Pancreas (tissue), 10 donors: ENCODE results near the gene FHDC1. TPM values are rescaled to one million over a fixed set of nuclear protein-coding genes. Genes with fewer than 3 reads are reported as not detected.

ENCODE experiments used
- ATAC-seq, 4 donors: fragments of 200-7000 bp; cut with Tn5 transposase; one replicate each; pipeline versions ENCODE4 v1.8.0 to v1.9.1; 2020; ENCODE audit warnings: mild to moderate bottlenecking in 4 of 4, moderate library complexity in 4 of 4
- DNase-seq, 6 donors: peaks; one replicate each; pipeline ENCODE4 v3.0.0-alpha.2; 2020
- FAIRE-seq: peaks from 2 replicates; lab custom pipeline; 2012; peaks lifted over from hg19 to GRCh38; lab: Jason Lieb, UNC
- H3K27ac ChIP-seq, 4 donors: fragments of 200-600 bp; sonication (generic); 1 replicate in 3 of 4; 2 replicates in 1 of 4; pipeline versions ENCODE4 v1.5.0 to v1.8.0; 2020
- H3K27me3 ChIP-seq, 4 donors: fragments of 200-600 bp; one replicate each; pipeline ENCODE4 v1.8.0; 2021
- H3K36me3 ChIP-seq, 3 donors: fragments of 200-600 bp; sonication (generic) in 1 of 3; one replicate each; pipeline versions ENCODE4 v1.5.0 to v1.8.0; 2020 to 2021
- H3K4me1 ChIP-seq, 3 donors: fragments of 200-600 bp; one replicate each; pipeline ENCODE4 v1.8.0; 2021
- H3K4me3 ChIP-seq, 4 donors: fragments of 200-600 bp; sonication (generic) in 2 of 4; one replicate each; pipeline versions ENCODE4 v1.5.0 to v1.8.0; 2020 to 2021
- H3K9me3 ChIP-seq, 4 donors: fragments of 200-600 bp; one replicate each; pipeline ENCODE4 v1.8.0; 2021
- WGBS, 2 donors: extraction: QIAGEN DNeasy Blood & Tissue Kit; methylation state at CpG; one replicate each; pipeline ENCODE4 v1.1.7; 2013; 5-methylcytosine and 5-hydroxymethylcytosine counted together
- intact Hi-C, 3 donors: fragments of 100-400 bp; cut with DNase I; formaldehyde crosslinking; loops; one replicate each; pipeline versions ENCODE4 v1.11.1 to v1.14.2; 2022
- polyA plus RNA-seq, 2 donors: library from polyadenylated mRNA; stranded (reverse); fragments of 200-250 nt; gene quantifications; one replicate each; pipeline ENCODE4 v1.2.3, GENCODE V29; 2013
- total RNA-seq, 6 donors: library from RNA; stranded (reverse); fragmentation: NEBNext Ultra II Directional in 4 of 6; extraction: Animal tissue kit (Norgen Biotek cat#: 25700) in 4 of 6; gene quantifications; one replicate each; pipeline versions ENCODE4 v1.2.1 to v1.2.4, GENCODE V29; 2021 to 2023
- TF ChIP-seq, protein P1 (sequence below), 4 donors: fragments of 200-600 bp; sonication (generic) in 3 of 4; IDR thresholded peaks; one replicate each; pipeline versions ENCODE4 v1.5.0 to v1.8.0; 2021; ENCODE audit warnings: antibody characterized with exemption in 4 of 4
- donor health status: healthy with polysubstance abuse.
- donor health status: DM: no; HTN: no; CAD: no; lungs with moderate emphysema.
- donor health status: DM: no; HTN: no; CAD: no.
- donor health status: control.
- donor health status: control.
- donor health status: Bipolar disorder and iron deficiency.
- donor health status: DM: yes; HTN: yes; CAD: no.
- donor health status: DM: no; HTN: no; CAD: no.
- donor health status: DM: no; HTN: no; CAD: no.
- donor health status: DM: yes; HTN: yes; CAD: no.

FHDC1 gene
- total and polyA plus RNA-seq, 8 donors: 0.68 to 1.5 (median 1.0) TPM

GRCh38 chr4:152944666-152945320 is 8.7 kb downstream of the FHDC1 start:
- FAIRE-seq (no peak), DNase-seq (no peak), ATAC-seq (no peak)
- no peak overlapping the region for H3K4me3 ChIP-seq
- TF ChIP-seq, protein P1, sequence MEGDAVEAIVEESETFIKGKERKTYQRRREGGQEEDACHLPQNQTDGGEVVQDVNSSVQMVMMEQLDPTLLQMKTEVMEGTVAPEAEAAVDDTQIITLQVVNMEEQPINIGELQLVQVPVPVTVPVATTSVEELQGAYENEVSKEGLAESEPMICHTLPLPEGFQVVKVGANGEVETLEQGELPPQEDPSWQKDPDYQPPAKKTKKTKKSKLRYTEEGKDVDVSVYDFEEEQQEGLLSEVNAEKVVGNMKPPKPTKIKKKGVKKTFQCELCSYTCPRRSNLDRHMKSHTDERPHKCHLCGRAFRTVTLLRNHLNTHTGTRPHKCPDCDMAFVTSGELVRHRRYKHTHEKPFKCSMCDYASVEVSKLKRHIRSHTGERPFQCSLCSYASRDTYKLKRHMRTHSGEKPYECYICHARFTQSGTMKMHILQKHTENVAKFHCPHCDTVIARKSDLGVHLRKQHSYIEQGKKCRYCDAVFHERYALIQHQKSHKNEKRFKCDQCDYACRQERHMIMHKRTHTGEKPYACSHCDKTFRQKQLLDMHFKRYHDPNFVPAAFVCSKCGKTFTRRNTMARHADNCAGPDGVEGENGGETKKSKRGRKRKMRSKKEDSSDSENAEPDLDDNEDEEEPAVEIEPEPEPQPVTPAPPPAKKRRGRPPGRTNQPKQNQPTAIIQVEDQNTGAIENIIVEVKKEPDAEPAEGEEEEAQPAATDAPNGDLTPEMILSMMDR (IDR thresholded peaks at IDR 0.05): no peak
- no peaks in the 10 kb centered on the region for H3K9me3 ChIP-seq
- H3K27me3 ChIP-seq: no peaks in the 10 kb centered on the region
- 83 to 86% methylated on average over 4 of the region's 4 CpGs for whole genome bisulfite sequencing, 2 donors
- no peaks in the 10 kb centered on the region for H3K36me3 ChIP-seq
- H3K27ac ChIP-seq: no peak overlapping the region
- H3K4me1 ChIP-seq: no peaks in the 10 kb centered on the region
- intact Hi-C loops: no loop called here

DNA sequence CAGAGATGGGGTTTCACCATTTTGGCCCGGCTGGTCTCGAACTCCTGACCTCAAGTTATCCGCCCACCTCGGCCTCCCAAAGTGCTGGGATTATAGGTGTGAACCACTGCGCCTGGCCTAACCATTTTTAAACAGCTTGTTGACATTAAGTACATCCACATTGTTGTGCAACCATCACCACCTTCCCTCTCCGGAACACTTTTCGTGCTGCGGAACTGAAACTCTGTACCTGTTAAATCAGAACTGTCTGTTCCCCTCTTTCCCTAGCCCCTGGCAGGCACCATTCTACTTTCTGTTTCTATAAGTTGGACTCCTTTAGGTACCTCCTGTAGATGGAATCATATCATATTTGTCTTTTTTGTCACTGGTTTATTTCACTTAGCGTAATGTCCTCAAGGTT is 9.5 kb downstream of the FHDC1 start:
- Histone ChIP-seq H3K36me3 (no peaks in the 10 kb centered on the region), H3K9me3 (no peaks in the 10 kb centered on the region), H3K4me3 (no peak overlapping the region), H3K27ac (no peak overlapping the region), H3K4me1 (peaks cover 0 to 4% (median 0%) of the 10 kb centered on the region in 3 donors), H3K27me3 (no peaks in the 10 kb centered on the region)
- intact Hi-C loops: no loop called here
- ATAC-seq (no peak), FAIRE-seq (no peak), DNase-seq (no peak)
- WGBS, 2 donors: 95 to 96% methylated on average over 9 of the region's 9 CpGs
- TF ChIP-seq, protein P1 (IDR thresholded peaks at IDR 0.05): no peak

GRCh38 chr4:152946446-152946845 is 10.3 kb downstream of the FHDC1 start:
- TF ChIP-seq, protein P1 (IDR thresholded peaks at IDR 0.05): no peak
- Histone ChIP-seq H3K36me3 (no peaks in the 10 kb centered on the region), H3K9me3 (no peaks in the 10 kb centered on the region), H3K4me1 (peaks cover 0 to 7% (median 4%) of the 10 kb centered on the region in 3 donors), H3K27me3 (no peaks in the 10 kb centered on the region), H3K4me3 (no peak overlapping the region), H3K27ac (no peak overlapping the region)
- no peak for FAIRE-seq
- ATAC-seq: no peak
- DNase-seq: no peak
- WGBS, 2 donors: 89 to 90% methylated on average over 4 of the region's 4 CpGs
- intact Hi-C loops: no loop called here

DNA sequence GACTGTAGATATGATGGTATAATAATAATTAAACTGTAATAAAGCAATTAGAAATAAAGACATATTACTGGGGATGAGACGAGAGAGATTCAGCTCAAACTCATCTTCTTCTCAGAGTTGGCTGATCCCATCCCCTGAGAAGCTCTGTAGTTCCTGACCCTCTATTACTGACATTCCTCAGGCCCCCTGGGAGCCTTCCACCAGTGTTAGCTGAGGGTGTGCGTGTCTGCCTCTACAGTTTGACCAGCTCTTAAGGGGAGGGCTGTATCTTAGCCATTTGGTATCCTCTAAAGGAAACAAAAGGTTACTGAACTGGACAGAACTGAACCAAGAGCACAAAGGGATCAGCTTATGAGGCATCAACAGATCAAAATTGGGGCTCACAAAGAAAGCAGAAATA is 11.2 kb downstream of the FHDC1 start:
- ATAC-seq (no peak), FAIRE-seq (no peak), DNase-seq (no peak)
- H3K27ac ChIP-seq: no peak overlapping the region
- no peaks in the 10 kb centered on the region for H3K9me3 ChIP-seq
- intact Hi-C loops: no loop called here
- no peaks in the 10 kb centered on the region for H3K36me3 ChIP-seq
- 85 to 93% methylated on average over 2 of the region's 2 CpGs for WGBS, 2 donors
- no peaks in the 10 kb centered on the region for H3K27me3 ChIP-seq
- no peak overlapping the region for H3K4me3 ChIP-seq
- peaks cover 0 to 7% (median 7%) of the 10 kb centered on the region in 3 donors for H3K4me1 ChIP-seq
- TF ChIP-seq, protein P1 (IDR thresholded peaks at IDR 0.05): no peak

DNA sequence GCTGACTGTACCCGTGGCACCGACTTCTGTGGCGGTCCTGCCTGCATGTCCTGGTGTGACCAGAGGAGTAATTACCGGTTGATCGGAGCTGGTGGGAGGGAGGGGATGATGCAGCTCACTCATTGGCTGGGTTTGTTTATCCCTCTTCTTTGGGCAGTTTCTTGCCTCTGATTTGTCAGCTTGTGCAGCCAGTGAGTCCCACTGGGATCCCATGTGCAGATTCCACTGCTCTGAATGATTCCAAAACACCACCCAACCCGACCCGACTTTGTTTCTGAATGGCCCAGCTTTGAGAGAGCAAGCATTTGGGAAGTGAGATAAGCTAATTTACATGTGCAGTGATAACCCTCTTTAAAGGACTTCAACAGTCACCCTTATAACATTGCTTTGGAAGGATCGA is 13.8 kb downstream of the FHDC1 start:
- intact Hi-C loops: no loop called here
- WGBS, 2 donors: 73 to 75% methylated on average over 8 of the region's 8 CpGs
- no peak for ATAC-seq
- H3K4me1 ChIP-seq: peaks cover 0 to 7% (median 7%) of the 10 kb centered on the region in 3 donors
- no peaks in the 10 kb centered on the region for H3K27me3 ChIP-seq
- no peak for FAIRE-seq
- DNase-seq: no peak
- TF ChIP-seq, protein P1 (IDR thresholded peaks at IDR 0.05): no peak
- no peaks in the 10 kb centered on the region for H3K36me3 ChIP-seq
- no peak overlapping the region for H3K27ac ChIP-seq
- H3K9me3 ChIP-seq: no peaks in the 10 kb centered on the region
- H3K4me3 ChIP-seq: no peak overlapping the region
